GM19099 (cell line): ENCODE measurements around the gene SEMA4B.

Experiments used
- POLR2A ChIP-seq: IDR thresholded peaks from 3 replicates; pipeline ENCODE4 v1.6.1; 2011; ENCODE audit warnings: low read depth; ENCODE audit not compliant: insufficient read length; ENCODE audit errors: extremely low read depth

The SEMA4B gene

DNA sequence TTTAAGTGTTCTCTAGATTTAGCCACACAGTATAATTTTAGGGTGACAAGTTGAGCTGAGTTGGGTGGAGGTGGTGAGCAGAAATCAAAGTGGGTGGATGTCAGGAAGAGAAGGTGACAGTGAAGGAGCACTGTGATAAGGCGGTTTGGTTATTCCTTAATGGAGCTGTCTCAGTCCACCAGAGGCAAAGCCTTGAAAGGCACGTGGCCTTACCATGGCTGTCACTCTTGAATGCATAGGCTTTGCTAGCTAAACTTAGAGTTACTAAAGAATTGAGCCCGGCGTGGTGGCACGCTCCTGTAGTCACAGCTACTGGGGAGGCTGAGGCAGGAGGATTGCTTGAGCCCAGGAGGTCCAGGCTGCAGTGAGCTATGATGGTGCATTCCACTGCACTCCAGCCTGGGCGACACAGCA is 47.7 kb downstream of the SEMA4B start:
- no peak for TF ChIP-seq POLR2A

DNA sequence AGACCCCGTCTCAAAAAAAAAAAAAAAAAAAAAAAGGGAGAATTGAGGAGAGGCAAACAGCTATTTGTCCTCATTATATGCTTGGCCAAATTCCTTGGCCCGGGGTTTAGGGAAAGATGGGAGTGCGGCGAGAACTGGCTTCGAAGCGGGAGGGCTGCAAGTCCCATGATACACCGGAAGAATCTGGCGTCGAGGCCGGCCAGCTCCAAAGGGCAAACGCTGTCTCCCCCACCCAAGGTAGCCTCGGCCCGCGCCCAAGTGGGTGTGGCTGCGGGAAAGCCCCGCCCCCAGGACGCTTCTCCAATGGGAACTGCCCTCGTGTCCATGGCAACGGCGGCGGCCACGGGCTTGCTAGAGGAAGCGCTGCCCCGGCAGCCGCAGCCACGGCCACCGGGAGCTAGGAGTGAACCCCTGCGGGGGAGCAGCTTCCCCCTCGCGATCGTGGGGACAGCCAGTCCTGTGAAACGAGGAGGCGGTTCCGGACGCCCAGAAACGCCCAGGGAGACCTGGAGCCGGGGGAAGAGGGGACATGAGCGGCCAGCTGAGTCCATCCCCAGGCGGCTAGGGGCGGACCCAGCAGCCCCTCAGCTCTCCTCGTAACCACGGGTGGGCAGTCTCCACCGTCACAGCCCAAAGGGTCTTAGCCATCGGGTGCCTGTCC is 48.2 kb downstream of the SEMA4B start, which contains the start of gene TTLL13:
Gene TTLL13 (plus strand): TSS at position 354 of the 661 bp plus-strand sequence. CDS start 1,075 bp downstream, outside the sequence.
- TF ChIP-seq POLR2A: no peak

DNA sequence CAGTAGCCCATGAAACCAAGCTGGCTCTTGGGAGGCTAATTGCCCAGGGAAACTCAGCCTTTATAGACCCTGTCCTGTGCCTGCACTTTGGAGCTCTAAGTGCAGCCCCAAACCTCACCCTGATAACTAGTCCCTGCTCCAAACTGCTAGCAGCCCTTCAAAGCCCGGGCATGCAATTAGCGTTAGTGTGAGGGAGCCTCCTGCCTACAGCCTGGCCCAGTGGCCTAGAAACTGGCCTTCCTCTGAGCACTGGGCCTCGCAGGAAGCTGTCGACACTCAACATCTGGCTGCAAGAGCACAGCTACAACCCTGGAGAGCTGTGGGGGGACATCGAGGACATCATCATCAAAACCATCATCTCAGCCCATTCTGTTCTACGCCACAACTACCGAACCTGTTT is 56.6 kb downstream of the SEMA4B start:
- no peak for TF ChIP-seq POLR2A

DNA sequence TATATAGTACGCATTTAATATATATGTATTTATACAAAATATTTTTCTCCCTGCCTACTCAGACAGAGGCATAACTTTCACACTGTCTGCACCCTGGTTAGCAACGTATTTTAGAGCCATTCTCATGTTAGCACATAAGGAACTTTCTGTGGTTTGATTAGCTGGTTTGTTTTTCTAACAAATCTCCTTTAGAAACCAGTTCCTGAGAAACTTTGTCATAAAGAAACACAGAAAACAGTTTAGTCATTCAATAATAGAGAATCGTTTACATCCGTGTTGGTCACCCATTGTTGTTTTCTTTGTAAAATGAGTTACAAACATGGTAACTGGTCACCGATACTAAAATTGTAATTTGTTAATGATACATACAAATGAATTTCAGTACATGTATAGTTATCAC is 58.4 kb downstream of the SEMA4B start:
- no peak for TF ChIP-seq POLR2A

DNA sequence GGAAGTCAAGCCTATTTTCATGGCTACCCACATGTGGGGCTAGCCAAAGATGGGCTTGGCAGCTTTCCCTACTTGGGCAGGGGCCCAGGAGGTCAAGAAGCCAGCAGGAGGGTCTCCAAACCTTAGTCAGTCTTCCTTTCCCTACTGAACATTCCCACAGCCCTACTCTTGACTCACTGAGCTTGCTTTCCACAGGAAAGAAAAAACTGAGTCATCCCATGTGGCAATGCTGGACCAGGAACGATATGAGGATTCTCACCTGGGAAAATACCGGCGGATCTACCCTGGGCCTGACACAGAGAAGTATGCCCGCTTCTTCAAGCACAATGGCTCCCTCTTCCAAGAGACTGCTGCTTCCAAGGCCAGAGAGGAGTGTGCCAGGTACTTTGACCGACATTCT is 60.7 kb downstream of the SEMA4B start:
- no peak for TF ChIP-seq POLR2A

DNA sequence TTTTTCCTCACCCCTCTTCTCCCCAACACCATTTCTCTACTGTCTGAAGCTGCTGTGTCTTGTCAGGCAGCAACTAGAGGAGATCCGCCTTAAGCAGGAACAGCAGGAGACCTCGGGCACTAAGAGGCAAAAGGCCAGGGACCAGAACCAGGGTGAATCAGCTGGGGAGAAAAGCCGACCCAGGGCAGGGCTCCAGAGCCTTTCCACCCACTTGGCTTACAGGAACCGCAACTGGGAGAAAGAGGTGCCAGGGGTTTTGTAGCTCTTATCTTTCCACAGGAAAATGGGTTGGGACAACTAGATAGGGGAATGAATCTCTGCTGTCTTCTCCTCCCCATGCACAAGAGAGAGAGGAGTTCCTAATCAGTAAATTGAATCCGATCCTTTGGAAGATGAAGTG is 61.3 kb downstream of the SEMA4B start:
- TF ChIP-seq POLR2A: no peak

DNA sequence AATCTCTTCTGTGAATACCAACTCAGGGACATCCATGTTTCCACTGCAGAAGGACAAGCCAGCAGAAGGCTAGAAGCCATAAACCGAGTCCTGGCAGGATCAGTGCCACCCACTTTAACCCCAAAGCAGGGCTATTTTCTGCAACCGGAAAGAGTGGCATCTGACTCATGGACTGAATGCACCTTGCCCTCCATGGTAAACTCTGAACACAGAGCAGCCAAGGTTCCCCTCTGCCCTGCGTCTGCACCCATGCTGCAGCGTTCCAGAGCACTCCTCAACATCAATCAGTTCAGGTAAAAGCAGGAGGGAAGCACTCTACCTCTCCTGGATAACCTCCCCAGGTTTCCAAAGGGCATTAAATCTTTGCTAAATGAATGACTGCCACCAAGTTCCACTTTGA is 63.5 kb downstream of the SEMA4B start:
- TF ChIP-seq POLR2A: no peak

DNA sequence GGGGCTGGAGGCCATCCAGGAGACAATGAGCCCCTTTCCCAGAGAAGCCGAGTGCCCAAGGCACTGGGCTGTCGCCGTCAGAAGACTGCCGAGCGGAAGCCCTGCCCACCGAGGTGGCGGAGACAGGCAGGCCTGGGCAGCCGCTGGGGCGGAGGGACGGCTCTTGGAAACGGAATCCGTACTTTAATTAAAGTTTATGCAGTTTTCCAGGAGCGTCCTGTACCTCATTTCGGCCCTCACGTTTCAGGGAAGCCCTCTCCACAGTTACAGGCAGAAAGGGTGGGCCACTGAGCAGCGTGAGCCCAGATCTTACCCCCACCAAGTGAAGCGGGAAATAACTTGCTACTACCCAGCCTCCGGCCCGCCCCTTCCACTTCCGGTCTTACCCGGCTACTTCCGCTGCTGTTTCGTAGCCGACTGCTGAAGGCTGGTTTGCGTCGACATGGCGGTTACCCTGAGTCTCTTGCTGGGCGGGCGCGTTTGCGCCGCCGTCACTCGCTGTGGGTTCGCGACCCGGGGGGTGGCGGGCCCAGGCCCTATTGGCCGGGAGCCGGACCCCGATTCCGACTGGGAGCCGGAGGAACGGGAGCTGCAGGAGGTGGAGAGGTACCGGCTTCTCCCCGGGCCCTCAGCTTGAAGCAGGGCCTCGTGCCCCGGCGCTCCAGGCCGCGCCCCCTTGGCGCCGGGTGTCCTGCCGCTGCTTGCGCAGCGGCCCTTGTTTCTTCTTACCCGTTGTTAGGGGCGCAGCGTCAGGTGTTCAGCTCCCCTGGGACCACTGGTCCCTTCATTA is 64.3 kb downstream of the SEMA4B start, which contains the start of gene NGRN:
Gene NGRN (plus strand): TSS at position 402 of the 790 bp plus-strand sequence. CDS start 41 bp downstream, at position 443.
- TF ChIP-seq POLR2A: peak; percentile 97

DNA sequence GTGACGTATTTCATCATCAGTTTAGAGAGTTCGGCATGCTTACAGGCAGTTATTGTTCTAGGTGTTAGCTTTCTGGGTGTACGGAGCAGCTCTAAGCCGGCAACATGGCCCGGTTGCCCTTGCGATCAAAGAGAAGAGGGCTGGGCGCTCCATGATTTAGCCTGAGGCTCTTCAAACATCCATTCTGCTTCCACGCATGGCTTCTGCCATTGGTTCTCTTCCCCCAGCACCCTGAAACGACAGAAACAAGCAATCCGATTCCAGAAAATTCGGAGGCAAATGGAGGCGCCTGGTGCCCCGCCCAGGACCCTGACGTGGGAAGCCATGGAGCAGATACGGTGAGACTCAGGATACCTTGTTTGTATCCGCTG is 64.9 kb downstream of the SEMA4B start:
- TF ChIP-seq POLR2A: no peak

DNA sequence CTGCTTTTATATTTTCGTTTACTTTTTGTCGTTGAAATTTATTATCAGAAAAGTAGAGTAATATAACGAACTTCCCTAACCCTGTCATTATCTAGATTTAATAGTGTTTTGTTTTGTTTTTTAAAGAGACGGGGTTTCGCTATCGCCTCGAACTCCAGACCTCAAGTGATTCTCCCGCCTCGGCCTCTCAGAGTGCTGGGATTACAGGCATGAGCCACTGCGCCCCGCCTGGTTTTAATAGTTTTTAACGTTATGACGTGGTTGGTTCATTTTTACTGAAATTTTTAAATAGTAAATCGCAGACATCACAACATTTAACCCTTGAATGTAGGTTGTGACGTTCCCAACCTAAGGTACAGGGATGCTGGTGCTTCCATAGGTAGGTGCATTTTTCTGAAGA is 65.4 kb downstream of the SEMA4B start:
- no peak for TF ChIP-seq POLR2A

DNA sequence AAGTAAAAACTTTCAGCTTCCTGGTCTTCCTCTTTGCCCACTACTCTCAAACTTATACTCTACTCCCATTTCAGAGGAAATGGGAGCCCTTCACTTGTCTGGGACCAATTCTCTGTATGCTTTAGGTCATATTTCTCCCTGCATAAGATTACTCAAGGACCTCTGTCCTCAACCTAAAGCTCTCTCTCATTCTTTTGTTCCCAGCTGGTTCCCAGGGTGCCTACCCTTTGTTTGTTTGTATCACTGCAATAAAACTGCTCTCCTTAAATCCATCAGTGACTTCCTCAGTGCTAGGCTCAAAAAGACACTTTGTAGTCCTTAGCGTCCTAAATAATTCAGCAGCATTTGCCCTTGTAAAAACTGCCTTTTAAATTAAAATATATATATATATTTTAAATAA is 67.3 kb downstream of the SEMA4B start:
- TF ChIP-seq POLR2A: no peak

DNA sequence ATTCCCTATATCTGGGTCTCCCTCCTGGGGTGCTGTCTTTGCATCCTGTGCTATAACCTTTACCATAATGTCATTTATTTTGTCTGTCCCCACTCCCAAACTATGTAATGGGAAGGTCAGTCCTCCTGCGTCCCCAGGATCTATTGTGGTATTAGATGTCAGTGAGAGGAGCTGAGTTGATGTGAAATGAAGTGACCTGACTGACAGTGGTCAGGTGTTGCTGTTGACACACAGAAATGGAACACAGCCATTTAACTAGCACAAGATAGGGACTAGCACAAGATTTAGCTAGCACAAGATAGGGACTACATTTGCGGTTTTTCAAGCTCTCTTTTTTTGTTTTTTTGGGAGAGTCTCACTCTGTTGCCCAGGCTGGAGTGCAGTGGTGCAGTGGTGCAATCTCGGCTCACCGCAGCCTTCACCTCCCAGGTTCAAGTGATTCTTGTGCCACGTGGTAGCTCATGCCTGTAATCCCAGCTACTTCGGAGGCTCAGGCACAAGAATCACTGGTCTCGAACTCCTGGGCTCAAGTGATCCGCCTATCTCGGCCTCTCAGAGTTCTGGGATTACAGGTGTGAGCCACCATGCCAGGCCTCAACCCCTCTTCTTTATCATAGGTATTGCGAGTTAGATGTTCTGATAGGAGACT is 69.5 kb downstream of the SEMA4B start:
- no peak for TF ChIP-seq POLR2A

DNA sequence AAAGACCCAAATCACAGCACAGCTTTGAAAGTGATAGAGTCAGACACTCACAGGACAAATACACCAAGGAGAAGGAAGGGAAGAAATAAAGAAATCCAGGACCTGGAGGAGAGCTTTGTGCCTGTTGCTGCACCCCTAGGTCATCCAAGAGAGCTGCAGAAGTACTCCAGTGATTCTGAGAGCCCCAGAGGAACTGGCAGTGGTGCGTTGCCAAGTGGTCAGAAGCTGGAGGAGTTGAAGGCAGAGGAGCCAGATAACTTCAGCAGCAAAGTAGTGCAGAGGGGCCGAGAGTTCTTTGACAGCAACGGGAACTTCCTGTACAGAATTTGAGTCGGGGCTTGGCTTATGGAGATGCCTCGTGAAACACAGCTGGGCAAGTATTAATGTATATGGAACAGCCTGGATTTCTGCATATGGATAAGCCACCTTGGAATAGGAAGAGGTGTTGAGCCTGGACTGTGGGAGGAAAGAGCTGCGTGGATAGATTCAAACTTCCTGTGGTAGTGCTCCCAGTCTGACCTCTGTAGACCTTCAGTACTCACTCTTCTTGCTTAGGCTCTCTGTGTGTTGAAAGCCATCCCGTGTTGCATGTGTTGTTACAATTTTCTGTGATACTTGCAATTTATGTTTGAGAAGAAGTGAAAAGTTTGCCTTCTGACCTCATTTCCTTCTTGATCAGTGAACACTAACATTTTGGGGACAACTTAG is 70.5 kb downstream of the SEMA4B start:
- no peak for TF ChIP-seq POLR2A
